H7 (cell line): ENCODE results near the gene PIK3CB. TPM values are rescaled to one million over a fixed set of nuclear protein-coding genes. Genes with fewer than 3 reads are reported as not detected.
A peak's percentile ranks its signal among the peaks of the same experiment; 100 is the strongest.
"Not testable (repeated sequence)": the region's sequence is repeated elsewhere in the genome, so short reads cannot be mapped to it uniquely, and the experiment has no call there.

Experiments used
- DNase-seq: peaks from one replicate; pipeline ENCODE4 v3.0.0; 2012
- H3K27me3 ChIP-seq: 2 replicates; pipeline ENCODE4 v1.6.0; 2011; ENCODE audit warnings: mild to moderate bottlenecking, low read length; ENCODE audit not compliant: control insufficient read depth, insufficient read depth
- H3K36me3 ChIP-seq: replicated peaks from 2 replicates; pipeline ENCODE4 v1.5.1; 2011; ENCODE audit warnings: low read length; ENCODE audit not compliant: control insufficient read depth, insufficient read depth
- H3K4me3 ChIP-seq: 2 replicates; pipeline ENCODE4 v1.5.1; 2011; ENCODE audit warnings: low read depth, mild to moderate bottlenecking, control low read depth, low read length, moderate library complexity; ENCODE audit not compliant: insufficient read depth
- total RNA-seq: library from RNA; depleted of rRNA; stranded (reverse); fragments of >200 nt; shearing (Covaris generic); gene quantifications from 2 replicates; pipeline ENCODE4 v1.2.3, GENCODE V29; 2014

The PIK3CB gene
- total RNA-seq, 1 experiment from 2014 or later = 19.0 TPM

DNA sequence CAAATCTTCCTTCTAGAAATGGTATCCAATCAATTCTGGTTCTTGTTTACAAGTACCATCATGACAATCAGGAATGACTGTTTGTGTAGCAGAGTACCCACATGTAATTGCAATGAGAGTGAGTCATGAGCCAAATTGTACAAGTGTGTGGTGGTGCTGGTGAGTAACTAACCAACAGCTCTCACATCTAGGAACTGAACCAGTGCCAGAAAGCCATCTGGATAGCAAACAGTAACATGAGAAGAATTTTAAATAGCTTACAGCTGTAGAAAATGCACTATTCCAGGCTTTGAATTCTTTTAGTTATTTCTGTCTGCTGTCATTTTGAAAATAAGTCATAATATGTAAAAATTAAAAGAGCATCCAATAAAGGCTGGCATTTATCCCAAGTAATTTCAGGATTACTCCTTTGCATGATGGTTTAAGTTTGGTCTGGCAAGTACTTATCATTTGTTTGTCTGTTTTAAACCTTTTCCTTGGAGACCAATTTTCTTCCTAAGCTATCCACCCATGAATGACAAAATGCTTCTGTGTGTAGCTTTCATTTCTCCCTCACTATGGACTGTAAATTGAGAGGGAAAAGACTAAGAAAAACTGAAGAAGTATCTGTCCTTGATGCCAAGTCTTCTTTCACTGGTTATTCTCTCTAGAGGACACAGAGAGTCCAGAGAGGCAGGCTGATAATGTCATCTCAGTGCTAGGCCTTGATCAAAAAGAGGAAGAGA, 60.0 kb downstream of the PIK3CB start:
- Histone ChIP-seq H3K27me3 (no peaks in the 10 kb centered on the region), H3K36me3 (no peaks in the 10 kb centered on the region), H3K4me3 (no peak overlapping the region)
- DNase-seq = no peak

DNA sequence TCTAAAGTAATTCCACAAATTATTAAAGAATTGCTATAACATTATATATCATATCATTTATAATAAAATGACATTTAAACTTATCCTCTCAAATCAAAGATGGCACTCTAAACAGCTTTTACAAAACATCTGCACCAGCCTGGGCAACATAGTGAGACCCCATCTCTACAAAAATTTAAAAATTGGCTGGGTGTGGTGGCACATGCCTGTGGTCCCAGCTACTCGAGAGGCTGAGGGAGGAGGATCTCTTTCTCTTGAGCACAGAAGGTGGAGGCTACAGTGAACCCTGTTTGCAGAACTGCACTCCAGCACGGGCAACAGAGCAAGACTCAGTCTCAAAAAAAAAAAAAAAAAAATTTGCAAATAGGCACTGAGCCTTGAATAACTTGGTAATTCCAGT, 63.1 kb downstream of the PIK3CB start:
- peaks cover 6% of the 10 kb centered on the region for H3K36me3 ChIP-seq
- DNase-seq = no peak
- no peaks in the 10 kb centered on the region for H3K27me3 ChIP-seq
- H3K4me3 ChIP-seq = no peak overlapping the region

DNA sequence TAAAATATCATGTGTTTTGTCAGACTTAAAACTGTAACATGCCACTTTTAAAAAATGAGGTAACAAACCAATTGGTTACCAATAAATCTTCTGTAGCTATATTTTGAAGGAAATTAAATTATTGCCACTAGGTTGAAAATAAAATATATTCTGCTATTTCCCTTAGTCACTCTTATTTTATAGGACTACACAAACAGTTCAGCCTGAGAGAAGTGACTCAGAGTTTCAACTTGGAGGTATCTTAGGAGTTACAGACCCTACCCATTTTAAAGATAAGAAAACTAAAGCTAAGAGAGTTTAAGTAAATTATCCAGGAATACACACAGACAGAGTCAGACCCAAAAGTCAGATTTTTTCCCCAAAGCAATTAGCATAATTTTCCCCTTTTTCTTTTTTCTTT, 65.1 kb downstream of the PIK3CB start:
- Histone ChIP-seq H3K27me3 (no peaks in the 10 kb centered on the region), H3K36me3 (peaks cover 6% of the 10 kb centered on the region), H3K4me3 (no peak overlapping the region)
- no peak for DNase-seq

DNA sequence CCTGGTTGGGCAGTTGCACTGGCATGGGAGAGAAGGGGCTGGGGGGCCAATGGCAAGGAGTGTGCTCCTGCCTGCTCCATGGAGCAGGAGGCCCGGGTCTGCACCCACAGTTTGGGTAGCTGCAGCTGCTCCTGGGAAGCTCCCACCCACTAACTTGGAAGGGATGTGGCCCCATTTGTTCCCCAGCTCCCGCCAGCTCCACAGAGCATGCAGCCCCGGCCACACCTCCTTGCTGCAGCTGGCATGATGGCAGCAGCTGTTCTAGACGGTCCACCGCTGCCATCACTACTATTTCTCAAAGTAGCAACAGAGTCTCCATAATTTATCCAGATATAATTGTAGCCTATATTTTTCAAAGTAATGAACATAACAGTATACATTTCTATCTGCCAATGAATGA, 65.8 kb downstream of the PIK3CB start:
- Histone ChIP-seq H3K27me3 (no peaks in the 10 kb centered on the region), H3K4me3 (no peak overlapping the region), H3K36me3 (peaks cover 6% of the 10 kb centered on the region)
- no peak for DNase-seq

DNA sequence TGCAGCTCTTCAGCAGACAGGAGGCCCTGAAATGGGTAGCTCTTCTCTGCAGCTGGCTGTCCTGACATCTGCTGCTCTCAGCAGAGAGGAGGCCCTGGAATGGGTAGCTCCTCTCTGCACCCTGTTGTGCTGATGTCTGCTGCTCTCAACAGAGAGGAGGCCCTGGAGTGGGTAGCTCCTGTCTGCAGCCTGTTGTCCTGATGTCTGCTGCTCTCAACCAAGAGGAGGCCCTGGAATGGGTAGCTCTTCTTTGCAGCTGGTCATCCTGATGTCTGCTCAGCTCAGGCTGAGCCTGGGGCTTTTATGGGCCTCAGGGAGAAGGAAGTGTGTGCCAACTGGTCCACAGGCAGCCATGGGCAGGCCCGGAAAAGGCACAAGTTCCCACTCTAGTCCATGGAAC, 66.6 kb downstream of the PIK3CB start:
- Histone ChIP-seq H3K27me3 (no peaks in the 10 kb centered on the region), H3K36me3 (peaks cover 6% of the 10 kb centered on the region), H3K4me3 (no peak overlapping the region)
- no peak for DNase-seq

DNA sequence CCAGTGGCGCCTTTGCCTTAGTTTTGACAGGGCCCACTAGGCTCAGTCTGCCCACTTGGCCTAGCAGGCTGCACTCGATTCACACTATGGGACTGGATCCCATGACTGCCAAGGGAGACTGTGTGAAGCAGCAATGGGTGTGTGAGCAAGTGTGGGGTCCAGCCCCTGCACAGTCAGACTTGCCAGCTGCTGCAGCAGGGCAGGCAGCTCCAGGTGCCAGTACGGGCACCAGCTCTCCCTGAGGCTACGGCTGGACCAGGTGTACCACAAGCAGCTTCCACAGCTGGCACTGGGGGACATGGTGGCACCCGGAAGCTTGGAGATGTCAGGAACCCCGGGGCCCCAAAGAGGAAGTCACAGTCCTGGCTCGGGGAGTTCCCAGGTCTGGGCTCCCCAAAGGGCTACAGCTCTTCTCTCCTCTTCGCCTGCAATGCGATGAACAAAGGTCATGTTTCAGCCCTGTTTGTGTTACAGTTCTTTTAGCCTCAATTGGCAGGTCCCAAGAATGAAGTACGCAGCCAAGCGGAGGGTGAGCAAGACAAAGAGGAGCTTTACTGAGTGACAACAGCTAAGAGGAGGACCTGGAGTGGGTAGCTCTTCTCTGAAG, 67.1 kb downstream of the PIK3CB start:
- no peaks in the 10 kb centered on the region for H3K27me3 ChIP-seq
- H3K36me3 ChIP-seq = peaks cover 6% of the 10 kb centered on the region
- H3K4me3 ChIP-seq = no peak overlapping the region
- no peak for DNase-seq

DNA sequence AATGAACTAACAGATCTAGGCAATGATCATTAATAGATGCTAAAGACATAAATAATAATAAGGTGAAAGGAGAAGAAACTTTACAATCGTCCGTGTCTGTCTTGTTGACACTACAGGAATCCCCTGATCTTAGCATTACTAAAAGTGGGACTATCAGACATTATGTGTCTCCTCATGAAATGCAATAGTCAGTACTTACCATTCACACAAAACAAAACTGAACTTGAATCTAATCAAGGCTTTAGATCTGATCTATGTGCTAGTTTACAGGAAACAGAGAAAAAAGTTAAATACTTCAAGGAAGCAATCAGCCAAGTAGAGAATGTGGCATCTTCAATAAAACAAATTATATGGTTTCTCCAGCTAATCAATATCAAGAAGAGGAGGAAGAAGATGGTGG, 73.7 kb downstream of the PIK3CB start:
- H3K36me3 ChIP-seq = no peaks in the 10 kb centered on the region
- DNase-seq = no peak

DNA sequence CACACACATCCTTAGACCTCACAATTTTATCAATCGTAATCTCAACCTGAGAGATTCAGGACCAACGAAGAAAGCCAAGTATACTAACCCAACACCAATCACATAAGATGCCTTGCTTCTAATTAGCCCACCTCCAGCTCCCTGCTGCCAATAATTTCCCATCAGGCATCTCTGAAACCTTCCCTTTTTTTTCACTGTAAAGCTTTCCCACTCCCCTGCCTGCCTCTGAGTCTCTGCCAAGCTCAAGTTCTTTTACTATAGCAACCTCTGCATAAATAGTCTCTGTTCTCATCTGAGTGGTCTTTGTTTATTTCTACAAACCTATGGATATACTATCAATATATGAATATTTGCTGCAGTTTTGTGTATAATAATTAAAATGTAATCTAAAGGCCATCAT, 86.5 kb downstream of the PIK3CB start:
- DNase-seq = no peak
- H3K4me3 ChIP-seq = no peak overlapping the region
- peaks cover 3% of the 10 kb centered on the region; the same call in 1 of the 2 replicates for H3K36me3 ChIP-seq
- H3K27me3 ChIP-seq = no peaks in the 10 kb centered on the region

More for the DNA sequence above, 73.7 kb downstream of the PIK3CB start:
- Histone ChIP-seq H3K4me3 (no peak overlapping the region), H3K27me3 (no peaks in the 10 kb centered on the region)

DNA sequence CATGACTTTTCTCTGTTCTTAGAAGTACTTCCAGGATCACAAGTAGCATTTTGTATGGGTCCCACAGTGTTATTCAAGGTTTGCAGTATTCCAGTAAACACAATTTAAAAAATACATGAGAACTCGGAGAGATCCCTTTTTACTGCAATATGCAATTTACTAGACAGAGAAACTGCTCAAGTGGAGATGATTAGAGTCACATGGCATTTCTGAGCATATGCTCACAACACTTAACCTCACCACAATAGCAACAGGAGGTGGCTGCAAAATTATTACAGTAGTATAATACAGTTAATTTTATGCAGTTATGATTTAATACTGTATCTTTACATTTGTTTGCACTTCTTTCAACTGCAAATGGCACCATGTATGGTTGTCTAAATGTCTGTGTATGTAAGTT, 87.5 kb downstream of the PIK3CB start:
- peaks cover 3% of the 10 kb centered on the region; the same call in 1 of the 2 replicates for H3K36me3 ChIP-seq
- no peak overlapping the region for H3K4me3 ChIP-seq
- H3K27me3 ChIP-seq = no peaks in the 10 kb centered on the region
- no peak for DNase-seq

DNA sequence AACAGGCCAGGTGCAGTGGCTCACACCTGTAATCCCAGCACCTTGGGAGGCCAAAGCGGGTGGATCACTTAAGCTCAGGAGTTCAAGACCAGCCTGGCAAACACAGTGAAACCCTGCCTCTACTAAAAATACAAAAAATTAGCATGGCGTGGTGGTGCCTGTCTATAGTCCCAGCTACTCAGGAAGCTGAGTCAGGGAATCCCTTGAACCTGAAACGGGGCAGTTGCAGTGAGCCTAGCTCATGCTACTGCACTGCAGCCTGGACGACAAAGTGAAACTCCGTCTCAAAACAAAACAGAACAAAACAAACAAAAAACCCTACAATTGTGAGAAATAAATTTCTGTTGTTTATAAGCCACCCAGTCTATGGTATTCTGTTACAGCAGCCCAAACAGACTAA, 94.7 kb downstream of the PIK3CB start:
- DNase-seq = no peak
- H3K27me3 ChIP-seq = no peaks in the 10 kb centered on the region
- H3K36me3 ChIP-seq = peaks cover 2% of the 10 kb centered on the region
- no peak overlapping the region for H3K4me3 ChIP-seq

DNA sequence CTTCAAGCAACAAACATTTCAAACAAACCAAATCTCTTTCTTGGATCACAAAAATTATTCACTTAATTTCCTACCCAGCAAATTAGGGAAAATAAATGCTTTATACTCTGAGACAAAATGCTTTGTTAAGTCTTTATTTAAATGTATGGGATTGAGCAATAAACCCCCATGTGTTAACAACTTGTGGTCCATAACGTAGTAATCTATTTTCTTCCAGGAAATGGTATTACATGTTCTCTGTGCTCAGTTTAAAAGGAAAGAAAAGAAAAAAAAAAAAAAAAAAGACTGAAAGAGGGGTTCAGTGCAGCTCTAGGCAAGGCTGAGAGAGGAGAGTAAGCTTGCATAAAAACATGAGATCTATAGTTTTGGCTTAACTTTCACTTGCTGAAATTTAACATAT, 102.3 kb downstream of the PIK3CB start:
- peaks cover 1% of the 10 kb centered on the region for H3K36me3 ChIP-seq
- H3K4me3 ChIP-seq = no peak overlapping the region
- no peak for DNase-seq
- H3K27me3 ChIP-seq = no peaks in the 10 kb centered on the region

DNA sequence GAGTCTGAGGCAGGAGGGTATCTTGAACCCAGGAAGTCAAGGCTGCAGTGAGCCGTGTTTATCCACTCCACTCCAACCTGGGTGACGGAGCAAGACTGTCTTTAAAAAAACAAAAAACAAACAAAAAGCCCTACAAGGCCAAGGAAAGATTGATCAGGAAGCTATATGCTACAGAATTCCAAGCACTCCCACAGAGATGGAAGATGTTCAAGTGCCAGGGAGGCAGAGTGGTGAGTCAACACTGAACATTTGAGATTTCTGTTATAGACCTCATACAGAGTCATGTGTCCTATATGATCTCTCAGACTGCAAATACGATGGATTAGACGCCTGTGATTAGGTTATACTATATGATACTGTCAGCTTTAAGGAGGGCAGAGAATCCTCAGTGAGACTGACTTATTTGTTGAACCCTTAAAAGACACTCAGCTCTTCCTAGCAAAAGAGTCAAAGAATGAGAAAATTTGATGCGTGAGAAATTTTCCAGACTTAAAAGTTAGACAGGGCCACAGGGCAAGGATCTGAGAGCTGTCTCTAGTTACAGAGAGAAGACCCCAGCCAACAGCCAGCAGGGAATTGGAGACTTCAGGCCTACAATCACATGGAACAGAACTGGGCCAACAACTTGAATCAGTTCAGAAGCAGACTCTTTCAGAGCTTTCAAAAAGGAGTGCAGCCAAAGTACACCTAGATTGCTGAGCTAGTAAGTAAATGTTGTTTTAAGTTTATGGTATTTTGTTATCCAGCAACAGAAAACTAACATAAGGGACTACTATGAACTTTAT, 107.6 kb downstream of the PIK3CB start:
- H3K36me3 ChIP-seq = no peaks in the 10 kb centered on the region; the same call in 1 of the 2 replicates
- no peak overlapping the region for H3K4me3 ChIP-seq
- no peak for DNase-seq
- H3K27me3 ChIP-seq = no peaks in the 10 kb centered on the region

DNA sequence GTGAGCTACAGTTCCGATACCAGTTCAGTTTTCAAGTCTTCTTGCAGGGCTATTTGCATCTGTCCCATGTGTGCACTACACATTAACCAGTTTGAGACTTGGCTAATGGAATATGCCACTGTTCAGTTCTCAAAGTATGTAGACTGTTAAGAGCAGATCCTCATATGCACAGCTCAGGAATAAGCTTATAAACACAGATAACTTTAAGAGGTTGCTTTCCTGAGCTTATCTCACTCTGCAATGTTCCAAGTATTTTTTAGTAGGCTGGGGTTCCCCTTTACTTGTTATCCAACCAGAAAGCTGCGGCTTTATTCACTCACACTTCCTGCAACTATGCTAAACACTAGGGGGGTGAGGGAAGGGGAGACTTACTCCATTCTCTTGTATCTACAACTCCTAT, 108.7 kb downstream of the PIK3CB start:
- H3K27me3 ChIP-seq, H3K4me3 ChIP-seq, H3K36me3 ChIP-seq: not testable (repeated sequence)
- peak; percentile 13 for DNase-seq

DNA sequence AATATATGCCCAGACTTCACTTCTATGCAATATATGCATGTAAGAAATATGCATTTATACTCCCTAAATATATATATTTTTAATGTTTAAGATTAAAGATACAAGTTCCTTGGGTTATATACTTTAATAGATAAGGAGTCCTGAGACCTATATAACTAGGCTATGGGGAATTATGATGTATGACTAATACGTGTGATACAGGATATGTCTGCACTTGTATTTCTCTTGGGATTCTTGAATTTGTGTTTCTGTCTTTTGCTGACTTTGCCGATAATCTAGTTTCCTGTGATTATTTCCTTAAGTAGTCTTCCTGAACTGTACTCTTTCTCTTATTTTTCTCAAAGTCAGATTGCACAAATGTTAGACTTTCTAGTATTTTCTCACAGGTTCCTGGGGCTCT, 109.6 kb downstream of the PIK3CB start:
- no peak for DNase-seq
- no peaks in the 10 kb centered on the region; the same call in 1 of the 2 replicates for H3K36me3 ChIP-seq
- no peaks in the 10 kb centered on the region for H3K27me3 ChIP-seq
- H3K4me3 ChIP-seq = no peak overlapping the region

DNA sequence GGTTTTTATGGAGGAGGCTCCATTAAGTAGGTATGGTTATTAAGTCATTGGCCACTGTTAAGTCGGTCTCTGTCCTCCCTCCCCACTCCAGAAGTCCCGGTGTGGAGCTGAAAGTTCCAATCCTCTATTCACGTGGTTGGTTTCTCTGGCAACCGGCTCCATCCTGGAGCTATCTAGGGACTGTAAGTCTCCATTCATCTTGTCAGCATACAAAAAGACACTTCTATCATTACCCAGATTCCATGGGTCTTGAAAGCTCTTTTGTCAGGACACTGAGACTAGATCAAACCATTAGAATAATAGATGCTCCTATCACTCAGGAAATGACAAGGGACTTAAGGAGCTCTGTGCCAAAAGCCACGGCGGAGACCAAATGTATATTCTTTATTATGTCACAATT, 110.3 kb downstream of the PIK3CB start:
- H3K4me3 ChIP-seq = no peak overlapping the region
- peak; percentile 3 for DNase-seq
- H3K36me3 ChIP-seq = no peaks in the 10 kb centered on the region; the same call in 1 of the 2 replicates
- no peaks in the 10 kb centered on the region for H3K27me3 ChIP-seq
